ENCODE results near the gene AOX1.
"Not testable (repeated sequence)": the region's sequence is repeated elsewhere in the genome, so short reads cannot be mapped to it uniquely, and the experiment has no call there.

Gene AOX1

GRCh38 chr2:200679127-200679526, 93.3 kb downstream of the AOX1 start:
- Histone ChIP-seq H3K4me1 (ENCODE audit: control insufficient read depth, insufficient read depth, low read length) (no peaks in the 10 kb centered on the region), H3K9ac (ENCODE audit: low read length) (no peak overlapping the region), H3K4me3 (ENCODE audit: low read length) (no peak overlapping the region), H3K27ac (ENCODE audit: low read depth, low read length) (no peak overlapping the region), H3K27me3 (ENCODE audit: control insufficient read depth, insufficient read depth, low read length) (peaks cover 2% of the 10 kb centered on the region), H3K36me3 (ENCODE audit: control insufficient read depth, insufficient read depth, low read length) (no peaks in the 10 kb centered on the region)

DNA sequence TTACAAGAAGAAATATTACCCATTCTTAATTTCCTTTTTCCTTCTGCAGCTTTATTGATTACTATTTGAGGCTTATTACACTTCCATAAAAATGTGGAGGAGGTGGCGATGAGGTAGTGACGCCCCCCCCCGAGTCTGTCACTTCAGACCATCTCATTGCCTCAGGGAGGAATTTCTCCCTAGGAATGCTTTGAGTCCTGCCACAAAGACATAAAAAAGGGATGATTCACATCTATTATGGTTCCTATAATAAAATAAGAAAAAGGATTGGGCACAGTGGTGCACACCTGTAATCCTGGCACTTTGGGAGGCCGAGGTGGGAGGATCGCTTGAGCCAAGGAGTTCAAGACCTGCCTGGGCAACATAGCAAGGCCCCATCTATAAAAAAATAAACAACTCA, 93.7 kb downstream of the AOX1 start:
- no peaks in the 10 kb centered on the region for H3K36me3 ChIP-seq (ENCODE audit: control insufficient read depth, insufficient read depth, low read length)
- H3K27me3 ChIP-seq (ENCODE audit: control insufficient read depth, insufficient read depth, low read length) = peaks cover 2% of the 10 kb centered on the region
- H3K4me3 ChIP-seq (ENCODE audit: low read length) = no peak overlapping the region
- H3K4me1 ChIP-seq (ENCODE audit: control insufficient read depth, insufficient read depth, low read length) = no peaks in the 10 kb centered on the region
- no peak overlapping the region for H3K9ac ChIP-seq (ENCODE audit: low read length)
- H3K27ac ChIP-seq (ENCODE audit: low read depth, low read length) = no peak overlapping the region

GRCh38 chr2:200681697-200682096, 95.9 kb downstream of the AOX1 start:
- Histone ChIP-seq H3K27me3 (ENCODE audit: control insufficient read depth, insufficient read depth, low read length) (no peaks in the 10 kb centered on the region), H3K27ac (ENCODE audit: low read depth, low read length) (no peak overlapping the region), H3K36me3 (ENCODE audit: control insufficient read depth, insufficient read depth, low read length) (no peaks in the 10 kb centered on the region), H3K4me3 (ENCODE audit: low read length) (no peak overlapping the region), H3K9ac (ENCODE audit: low read length) (no peak overlapping the region), H3K4me1 (ENCODE audit: control insufficient read depth, insufficient read depth, low read length) (no peaks in the 10 kb centered on the region)

- not testable (repeated sequence) for H3K27me3 ChIP-seq (ENCODE audit: control insufficient read depth, insufficient read depth, low read length); H3K4me1 ChIP-seq (ENCODE audit: control insufficient read depth, insufficient read depth, low read length); H3K27ac ChIP-seq (ENCODE audit: low read depth, low read length); H3K4me3 ChIP-seq (ENCODE audit: low read length); H3K9ac ChIP-seq (ENCODE audit: low read length); H3K36me3 ChIP-seq (ENCODE audit: control insufficient read depth, insufficient read depth, low read length)
Measured at GRCh38 chr2:200682407-200682806, 96.6 kb downstream of the AOX1 start.

DNA sequence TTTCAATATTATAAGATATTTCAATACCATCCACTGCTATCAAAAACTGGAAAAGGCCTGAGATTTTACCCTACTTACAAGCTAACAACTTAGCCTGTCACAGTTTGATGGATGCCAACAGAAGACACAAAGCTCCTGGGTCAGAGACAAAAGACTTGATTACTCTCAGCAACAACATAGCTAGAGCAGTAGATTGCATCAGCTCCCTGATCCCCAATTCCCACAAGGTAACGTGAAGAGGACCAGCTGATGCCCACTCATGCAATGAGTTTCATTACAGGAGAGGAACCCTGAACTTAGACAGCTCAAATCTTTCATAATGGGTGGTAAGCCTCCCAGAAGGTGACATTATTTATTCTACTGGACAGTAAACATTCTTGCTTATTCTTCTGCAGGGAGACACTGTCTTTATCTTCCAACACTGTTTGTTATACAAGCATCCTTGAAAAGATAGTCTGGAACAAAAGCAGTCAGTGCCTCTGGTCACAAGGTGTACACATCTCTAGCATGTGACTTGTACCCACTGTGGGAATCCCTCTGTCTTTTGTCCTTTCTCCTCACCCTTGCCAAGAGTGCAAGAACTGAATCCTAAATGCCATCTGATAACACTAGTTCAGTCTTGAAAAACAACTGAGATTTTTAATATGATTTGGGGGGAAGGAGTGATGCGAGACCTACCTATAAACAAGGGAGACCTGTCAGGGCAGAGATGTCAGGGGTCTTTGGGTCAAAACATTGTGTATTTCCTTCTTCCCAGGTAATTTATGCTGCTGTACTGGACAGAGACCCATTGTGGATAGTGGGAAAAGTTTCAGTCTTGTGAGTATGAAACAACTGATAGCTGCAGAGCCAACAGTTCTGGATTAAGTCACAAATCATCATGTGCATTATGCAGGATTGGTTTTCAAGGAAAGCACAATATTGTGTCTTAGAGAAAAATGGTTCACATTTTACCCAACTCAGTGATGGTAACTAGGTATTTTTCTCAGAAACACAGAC, 102.4 kb downstream of the AOX1 start:
- Histone ChIP-seq H3K27ac (ENCODE audit: low read depth, low read length) (no peak overlapping the region), H3K36me3 (ENCODE audit: control insufficient read depth, insufficient read depth, low read length) (no peaks in the 10 kb centered on the region), H3K4me1 (ENCODE audit: control insufficient read depth, insufficient read depth, low read length) (no peaks in the 10 kb centered on the region), H3K4me3 (ENCODE audit: low read length) (no peak overlapping the region), H3K9ac (ENCODE audit: low read length) (no peak overlapping the region), H3K27me3 (ENCODE audit: control insufficient read depth, insufficient read depth, low read length) (no peaks in the 10 kb centered on the region)

DNA sequence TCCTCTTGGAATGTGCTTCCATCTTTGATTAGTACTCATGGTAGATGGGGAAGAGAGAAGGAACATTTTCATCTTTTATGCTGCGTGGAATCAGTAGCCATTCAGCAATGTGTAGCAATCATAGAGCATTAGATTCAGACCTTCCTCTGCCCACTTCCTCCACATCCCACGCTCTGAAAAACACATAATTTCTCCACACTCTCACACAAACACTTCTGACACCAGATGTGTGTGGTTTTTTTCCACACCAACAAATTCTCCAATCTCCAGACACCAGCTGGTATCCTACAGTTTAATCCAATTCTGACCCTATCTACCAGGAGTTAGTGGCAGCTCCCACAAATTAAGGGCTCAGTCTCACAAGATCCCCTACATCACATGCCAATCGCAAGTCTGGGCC, 103.3 kb downstream of the AOX1 start:
- H3K27me3 ChIP-seq (ENCODE audit: control insufficient read depth, insufficient read depth, low read length) = no peaks in the 10 kb centered on the region
- no peaks in the 10 kb centered on the region for H3K36me3 ChIP-seq (ENCODE audit: control insufficient read depth, insufficient read depth, low read length)
- H3K9ac ChIP-seq (ENCODE audit: low read length) = no peak overlapping the region
- no peaks in the 10 kb centered on the region for H3K4me1 ChIP-seq (ENCODE audit: control insufficient read depth, insufficient read depth, low read length)
- H3K4me3 ChIP-seq (ENCODE audit: low read length) = no peak overlapping the region
- no peak overlapping the region for H3K27ac ChIP-seq (ENCODE audit: low read depth, low read length)

DNA sequence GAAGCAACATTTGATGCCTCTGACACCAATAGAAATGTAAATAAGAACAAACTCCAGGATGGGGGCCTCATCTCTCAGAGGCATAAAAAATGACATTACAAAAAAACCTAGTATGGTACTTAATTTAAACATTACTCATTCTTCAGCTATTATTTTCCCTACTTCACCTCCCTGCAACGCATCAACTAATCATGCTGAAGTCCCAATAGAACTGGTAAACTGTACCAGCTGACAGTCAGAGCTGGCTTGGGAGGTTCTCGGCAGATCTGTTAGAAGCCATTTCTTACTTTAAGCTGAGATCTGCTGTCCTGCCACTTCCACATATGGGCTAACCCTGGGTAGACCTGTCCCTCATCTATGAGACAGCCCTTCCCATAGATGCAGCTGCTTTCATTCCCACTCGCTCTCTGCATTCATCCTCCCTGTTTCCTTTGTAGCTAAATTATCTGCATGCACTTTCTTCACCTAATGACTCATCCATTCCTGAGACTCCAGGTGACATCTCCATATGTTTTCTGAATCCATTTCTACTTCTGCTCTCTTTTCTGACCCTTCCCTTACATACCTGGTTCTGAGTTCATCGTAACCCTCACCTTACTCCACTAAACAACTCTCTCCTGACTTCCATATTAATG, 108.1 kb downstream of the AOX1 start:
- no peaks in the 10 kb centered on the region for H3K36me3 ChIP-seq (ENCODE audit: control insufficient read depth, insufficient read depth, low read length)

DNA sequence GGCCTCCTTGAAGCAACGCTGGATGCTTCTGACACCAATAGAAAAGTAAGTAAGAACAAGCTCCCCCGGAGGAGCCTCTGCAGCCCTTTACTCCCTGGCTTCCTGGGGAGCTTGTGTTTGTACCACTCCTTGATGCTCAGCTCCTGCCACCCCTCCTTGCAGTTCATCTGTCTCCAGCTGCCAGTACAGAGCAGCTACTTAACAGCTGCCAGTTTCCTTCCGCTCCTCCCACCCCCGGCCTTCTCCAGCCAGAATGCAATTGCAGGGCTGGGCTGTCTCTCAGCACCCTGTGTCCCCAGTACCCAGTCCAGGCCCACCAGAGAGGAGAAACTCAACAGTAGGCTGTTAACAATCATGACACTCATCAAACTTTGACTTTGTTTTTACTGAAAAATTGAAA, 109.4 kb downstream of the AOX1 start:
- H3K36me3 ChIP-seq (ENCODE audit: control insufficient read depth, insufficient read depth, low read length) = no peaks in the 10 kb centered on the region
- no peaks in the 10 kb centered on the region for H3K4me1 ChIP-seq (ENCODE audit: control insufficient read depth, insufficient read depth, low read length)
- H3K9ac ChIP-seq (ENCODE audit: low read length) = no peak overlapping the region
- H3K27ac ChIP-seq (ENCODE audit: low read depth, low read length) = no peak overlapping the region
- no peak overlapping the region for H3K4me3 ChIP-seq (ENCODE audit: low read length)
- H3K27me3 ChIP-seq (ENCODE audit: control insufficient read depth, insufficient read depth, low read length) = no peaks in the 10 kb centered on the region

More for the DNA sequence above, 108.1 kb downstream of the AOX1 start:
- Histone ChIP-seq H3K4me1 (ENCODE audit: control insufficient read depth, insufficient read depth, low read length) (no peaks in the 10 kb centered on the region), H3K27me3 (ENCODE audit: control insufficient read depth, insufficient read depth, low read length) (no peaks in the 10 kb centered on the region), H3K9ac (ENCODE audit: low read length) (no peak overlapping the region), H3K27ac (ENCODE audit: low read depth, low read length) (no peak overlapping the region), H3K4me3 (ENCODE audit: low read length) (no peak overlapping the region)

DNA sequence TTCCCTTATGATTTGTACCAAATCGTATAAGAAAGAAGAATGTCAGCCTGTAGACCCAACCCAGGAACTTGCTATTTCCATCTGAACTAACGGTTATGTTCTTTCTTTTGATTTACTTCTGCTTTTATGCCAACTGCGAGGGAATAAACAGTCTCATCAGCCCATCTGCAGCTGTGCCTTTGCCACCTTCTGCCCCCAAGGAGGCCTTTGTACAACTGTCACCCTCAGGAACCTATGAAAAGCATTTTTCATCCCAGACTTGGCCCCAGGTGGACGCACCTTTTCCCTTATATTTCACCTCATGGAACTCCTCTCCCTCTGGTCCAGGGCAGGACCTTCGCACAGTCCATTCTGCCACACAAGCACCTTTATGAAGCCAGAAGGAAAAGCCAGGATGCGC, 109.8 kb downstream of the AOX1 start:
- no peak overlapping the region for H3K27ac ChIP-seq (ENCODE audit: low read depth, low read length)
- no peaks in the 10 kb centered on the region for H3K4me1 ChIP-seq (ENCODE audit: control insufficient read depth, insufficient read depth, low read length)
- H3K27me3 ChIP-seq (ENCODE audit: control insufficient read depth, insufficient read depth, low read length) = no peaks in the 10 kb centered on the region
- H3K4me3 ChIP-seq (ENCODE audit: low read length) = no peak overlapping the region
- no peaks in the 10 kb centered on the region for H3K36me3 ChIP-seq (ENCODE audit: control insufficient read depth, insufficient read depth, low read length)
- no peak overlapping the region for H3K9ac ChIP-seq (ENCODE audit: low read length)

DNA sequence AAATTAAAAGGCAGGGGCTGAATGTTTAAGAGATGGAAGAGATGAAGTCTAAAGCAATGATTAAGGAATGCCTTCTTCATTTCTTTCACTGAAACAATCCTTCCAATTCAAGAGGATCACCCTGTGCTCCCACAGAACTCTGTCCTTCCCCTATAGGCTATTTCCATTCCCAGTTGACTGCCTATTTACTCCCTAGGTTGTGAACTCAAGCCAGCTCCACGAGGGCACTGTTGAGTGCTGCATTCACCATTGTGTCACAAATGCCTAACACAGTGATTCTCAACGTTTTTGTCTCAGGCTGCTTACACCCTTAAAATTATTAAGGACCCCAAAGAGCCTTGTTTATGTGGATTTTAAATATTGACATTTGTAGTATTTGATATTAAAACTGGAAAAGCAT, 112.4 kb downstream of the AOX1 start:
- Histone ChIP-seq H3K4me1 (ENCODE audit: control insufficient read depth, insufficient read depth, low read length) (no peaks in the 10 kb centered on the region), H3K4me3 (ENCODE audit: low read length) (no peak overlapping the region), H3K27me3 (ENCODE audit: control insufficient read depth, insufficient read depth, low read length) (no peaks in the 10 kb centered on the region), H3K36me3 (ENCODE audit: control insufficient read depth, insufficient read depth, low read length) (no peaks in the 10 kb centered on the region), H3K9ac (ENCODE audit: low read length) (no peak overlapping the region), H3K27ac (ENCODE audit: low read depth, low read length) (no peak overlapping the region)

- no peaks in the 10 kb centered on the region for H3K27me3 ChIP-seq (ENCODE audit: control insufficient read depth, insufficient read depth, low read length)
- no peak overlapping the region for H3K9ac ChIP-seq (ENCODE audit: low read length)
- no peak overlapping the region for H3K4me3 ChIP-seq (ENCODE audit: low read length)
- no peaks in the 10 kb centered on the region for H3K4me1 ChIP-seq (ENCODE audit: control insufficient read depth, insufficient read depth, low read length)
- H3K36me3 ChIP-seq (ENCODE audit: control insufficient read depth, insufficient read depth, low read length) = no peaks in the 10 kb centered on the region
- no peak overlapping the region for H3K27ac ChIP-seq (ENCODE audit: low read depth, low read length)
Measured at GRCh38 chr2:200699310-200699709, 113.5 kb downstream of the AOX1 start.

GRCh38 chr2:200700856-200701255, 115.0 kb downstream of the AOX1 start:
- Histone ChIP-seq H3K4me1 (ENCODE audit: control insufficient read depth, insufficient read depth, low read length) (no peaks in the 10 kb centered on the region), H3K27me3 (ENCODE audit: control insufficient read depth, insufficient read depth, low read length) (no peaks in the 10 kb centered on the region), H3K9ac (ENCODE audit: low read length) (no peak overlapping the region), H3K4me3 (ENCODE audit: low read length) (no peak overlapping the region), H3K27ac (ENCODE audit: low read depth, low read length) (no peak overlapping the region), H3K36me3 (ENCODE audit: control insufficient read depth, insufficient read depth, low read length) (no peaks in the 10 kb centered on the region)

GRCh38 chr2:200702044-200702443, 116.2 kb downstream of the AOX1 start:
- Histone ChIP-seq H3K4me1 (ENCODE audit: control insufficient read depth, insufficient read depth, low read length) (no peaks in the 10 kb centered on the region), H3K9ac (ENCODE audit: low read length) (no peak overlapping the region), H3K27ac (ENCODE audit: low read depth, low read length) (no peak overlapping the region), H3K4me3 (ENCODE audit: low read length) (no peak overlapping the region), H3K36me3 (ENCODE audit: control insufficient read depth, insufficient read depth, low read length) (no peaks in the 10 kb centered on the region), H3K27me3 (ENCODE audit: control insufficient read depth, insufficient read depth, low read length) (no peaks in the 10 kb centered on the region)

All from rectal smooth muscle tissue (tissue), 1 donor.